C4-2B (cell line): Measurements from ENCODE around the gene LMBR1.

Experiments used
- ZFX ChIP-seq: fragments of 450-650 bp; IDR thresholded peaks from 2 replicates; pipeline ENCODE4 v1.6.1; 2017
- TF ChIP-seq, protein P1 (sequence below): fragments of 450-650 bp; conservative IDR thresholded peaks from 2 replicates; pipeline ENCODE4 v1.5.1; 2017; ENCODE audit warnings: mild to moderate bottlenecking

DNA sequence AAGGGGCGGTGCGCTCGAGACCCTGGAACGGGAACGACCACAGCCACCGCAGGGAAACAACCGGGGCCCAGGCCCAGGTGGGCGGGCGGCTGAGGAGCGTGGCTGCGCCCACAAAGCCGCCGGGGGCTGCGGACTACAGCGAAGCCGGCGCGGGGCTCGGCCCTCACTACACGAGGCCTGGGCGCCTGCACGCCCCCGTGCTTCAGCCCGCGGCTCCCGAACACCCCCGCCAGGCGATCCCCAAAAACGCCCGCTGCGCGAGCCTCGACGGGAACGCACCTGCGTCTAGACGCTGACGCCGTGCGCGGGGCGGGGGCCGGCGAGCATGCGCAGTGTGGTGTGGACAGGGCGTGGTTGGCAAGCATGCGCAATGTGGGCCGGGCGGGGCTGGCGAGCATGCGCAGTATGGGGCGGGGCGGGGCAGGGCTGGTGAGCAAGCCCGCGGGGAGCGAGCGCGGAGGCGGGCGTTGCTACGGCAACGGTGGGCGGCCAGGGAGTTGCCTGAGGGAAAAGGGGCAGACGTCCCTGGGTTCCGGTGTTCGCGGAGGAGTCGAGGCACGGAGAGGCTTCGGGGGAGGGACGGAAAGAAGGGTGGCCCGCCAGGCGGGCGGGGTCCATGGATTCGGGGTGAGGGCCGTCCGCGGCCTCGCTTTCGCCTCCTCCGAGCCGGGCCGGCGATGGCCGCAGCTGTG, 252.6 kb downstream of the LMBR1 start, which contains the start of gene RNF32:
- TF ChIP-seq, protein P1, sequence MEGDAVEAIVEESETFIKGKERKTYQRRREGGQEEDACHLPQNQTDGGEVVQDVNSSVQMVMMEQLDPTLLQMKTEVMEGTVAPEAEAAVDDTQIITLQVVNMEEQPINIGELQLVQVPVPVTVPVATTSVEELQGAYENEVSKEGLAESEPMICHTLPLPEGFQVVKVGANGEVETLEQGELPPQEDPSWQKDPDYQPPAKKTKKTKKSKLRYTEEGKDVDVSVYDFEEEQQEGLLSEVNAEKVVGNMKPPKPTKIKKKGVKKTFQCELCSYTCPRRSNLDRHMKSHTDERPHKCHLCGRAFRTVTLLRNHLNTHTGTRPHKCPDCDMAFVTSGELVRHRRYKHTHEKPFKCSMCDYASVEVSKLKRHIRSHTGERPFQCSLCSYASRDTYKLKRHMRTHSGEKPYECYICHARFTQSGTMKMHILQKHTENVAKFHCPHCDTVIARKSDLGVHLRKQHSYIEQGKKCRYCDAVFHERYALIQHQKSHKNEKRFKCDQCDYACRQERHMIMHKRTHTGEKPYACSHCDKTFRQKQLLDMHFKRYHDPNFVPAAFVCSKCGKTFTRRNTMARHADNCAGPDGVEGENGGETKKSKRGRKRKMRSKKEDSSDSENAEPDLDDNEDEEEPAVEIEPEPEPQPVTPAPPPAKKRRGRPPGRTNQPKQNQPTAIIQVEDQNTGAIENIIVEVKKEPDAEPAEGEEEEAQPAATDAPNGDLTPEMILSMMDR = no peak
- peak; percentile 59 for TF ChIP-seq ZFX
